Measurements from ENCODE around the gene KRTCAP3. TPM values are rescaled to one million over a fixed set of nuclear protein-coding genes. Genes with fewer than 3 reads are reported as not detected.

Gene KRTCAP3
- total and polyA plus RNA-seq, 2 donors (not counting 1 experiment from before 2014, with no cell fraction given) = 8.6 to 15.0 TPM

DNA sequence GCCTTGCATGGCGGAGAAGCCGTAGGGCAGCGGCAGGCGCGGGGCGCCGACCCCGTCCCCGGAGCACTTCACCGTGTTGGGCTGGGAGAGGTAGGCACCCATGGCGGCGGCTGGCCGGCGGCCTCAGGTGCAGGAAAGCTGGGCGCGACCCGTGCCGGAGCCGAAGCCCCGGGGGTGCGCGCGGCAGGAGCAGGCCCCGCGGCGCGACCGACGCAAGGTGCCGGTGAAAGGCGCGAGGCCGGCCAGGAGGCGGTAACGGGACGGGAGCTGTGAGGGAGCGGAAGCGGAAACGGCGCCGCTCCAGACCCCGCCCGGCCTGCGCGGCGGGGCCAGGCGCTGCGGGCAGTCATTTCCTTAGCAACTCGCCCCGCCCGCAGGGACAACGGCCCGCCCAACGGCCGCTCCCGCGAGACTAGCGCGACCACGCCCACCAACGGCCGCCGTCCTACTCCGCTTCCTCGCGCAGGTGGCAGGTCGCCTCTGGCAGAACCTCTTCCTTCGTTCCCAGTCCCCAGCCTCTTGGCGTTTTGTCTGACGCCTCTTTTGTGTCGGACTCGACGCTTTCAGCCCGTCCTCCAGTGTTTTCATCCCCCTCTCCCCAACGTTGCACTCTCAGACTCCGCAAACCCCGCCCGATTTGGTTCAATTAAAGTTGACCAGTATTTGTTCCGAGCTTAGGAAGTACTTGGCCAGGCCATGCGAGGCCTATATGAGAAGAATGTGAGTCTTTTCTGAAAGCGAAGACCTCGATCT is 32.7 kb upstream of the KRTCAP3 start, which contains the start of gene PPM1G:
Gene PPM1G (minus strand): TSS at position 271 of the 753 bp plus-strand sequence. CDS start 169 bp downstream, at position 102.
- H3K9me3 Mint-ChIP-seq (ENCODE audit: insufficient read depth) = no peaks in the 10 kb centered on the region
- Histone ChIP-seq H3K9me3 (ENCODE audit: control extremely low read depth in 1 of 3, control insufficient read depth in 2 of 3, insufficient read depth in 1 of 3, low read length in 2 of 3) (no peaks in the 10 kb centered on the region), H3K27ac (ENCODE audit: low read length in 2 of 2) (peak within 1 kb of the TSS; percentile 76 to 77), H3K4me1 (ENCODE audit: control insufficient read depth in 2 of 2, insufficient read depth in 2 of 2, low read length in 2 of 2) (peaks cover 15 to 20% of the 10 kb centered on the region in 2 donors), H3K9ac (ENCODE audit: low read length) (peak within 1 kb of the TSS; percentile 97), H3K4me3 (ENCODE audit: control extremely low read depth in 1 of 5, extremely low read depth in 1 of 5, insufficient read depth in 1 of 5, low read depth in 2 of 5, low read length in 4 of 5) (peak within 1 kb of the TSS; percentile 28 to 96 (median 95)), H2AFZ (ENCODE audit: insufficient read depth, low read depth, low read length, poor library complexity, severe bottlenecking) (peak within 1 kb of the TSS; percentile 88), H4K20me1 (ENCODE audit: control insufficient read depth, insufficient read depth, low read length, poor library complexity, severe bottlenecking) (peaks cover 12% of the 10 kb centered on the region), H3K79me2 (ENCODE audit: control insufficient read depth, insufficient read depth, low read length) (peaks cover 54% of the 10 kb centered on the region), H3K27me3 (replicated peaks in 1 of 4; ENCODE audit: control extremely low read depth in 1 of 4, control insufficient read depth in 3 of 4, insufficient read depth in 4 of 4, low read length in 3 of 4) (no peaks in the 10 kb centered on the region), H3K36me3 (replicated peaks in 1 of 2; ENCODE audit: control extremely low read depth in 1 of 2, control insufficient read depth in 1 of 2, extremely low read depth in 1 of 2, insufficient read depth in 2 of 2, low read length in 1 of 2) (peaks cover 0 to 7% of the 10 kb centered on the region in 2 experiments), H3K4me2 (replicated peaks; ENCODE audit: low read depth, low read length, poor library complexity, severe bottlenecking) (peak within 1 kb of the TSS; percentile 78)
- peaks cover 26% of the 10 kb centered on the region for H3K4me1 Mint-ChIP-seq
- DNase-seq (peak; percentile 96), ATAC-seq (ENCODE audit: low read depth) (peak; percentile 97)
- H3K4me3 Mint-ChIP-seq = peak within 1 kb of the TSS; percentile 87
- CTCF ChIA-PET = interaction anchor here (1.0 to 2.6 kb wide), 7 partner anchors 16 to 53 kb away, joined by 3 to 31 read pairs (median 4); partner anchors contain the start of genes GTF3C2, NRBP1 and ZNF513
- 2% methylated on average over 82 of the region's 82 CpGs for WGBS (ENCODE audit: insufficient coverage)
- TF ChIP-seq EZH2 (IDR thresholded peaks at IDR 0.05; ENCODE audit: borderline replicate concordance, insufficient read depth, low read depth, low read length, poor library complexity, severe bottlenecking) = no peak
- TF ChIP-seq CTCF (IDR thresholded peaks at IDR 0.05) = no peak
- intact Hi-C loops (cut with micrococcal nuclease) = loop anchor here (1.0 to 10.0 kb wide), 10 partner anchors 19 to 254 kb away; partner anchors contain the start of genes ATRAID, CAD, CCDC121 and EIF2B4
- peak within 1 kb of the TSS; percentile 90 for H3K27ac Mint-ChIP-seq
- H3K27me3 Mint-ChIP-seq = peaks cover 13% of the 10 kb centered on the region
- POLR2A ChIA-PET = interaction anchor here (0.5 to 2.1 kb wide), 8 partner anchors 14 to 222 kb away, joined by 3 to 28 read pairs (median 5); partner anchors contain the start of genes CCDC121, EIF2B4, GPN1 and NRBP1
